Tibial nerve (tissue), 4 donors: ENCODE measurements around the gene DIP2C. TPM values are rescaled to one million over a fixed set of nuclear protein-coding genes. Genes with fewer than 3 reads are reported as not detected.

Experiments
- DNase-seq, 2 donors: peaks; one replicate each; pipeline ENCODE4 v3.0.0-alpha.2; 2019; ENCODE audit warnings: low spot score in 2 of 2
- H3K27ac ChIP-seq, 4 donors: fragments of 200-600 bp; sonication (generic) in 3 of 4; one replicate each; pipeline ENCODE4 v1.5.1; 2017 to 2019; ENCODE audit warnings: mild to moderate bottlenecking in 1 of 4
- H3K27me3 ChIP-seq, 2 donors: fragments of 200-600 bp; sonication (generic) in 1 of 2; one replicate each; pipeline versions ENCODE4 v1.5.1 to v1.6.0; 2017 to 2019
- H3K36me3 ChIP-seq, 3 donors: fragments of 200-600 bp; sonication (generic); one replicate each; pipeline ENCODE4 v1.5.1; 2018 to 2019
- H3K4me1 ChIP-seq, 4 donors: fragments of 200-600 bp; sonication (generic) in 3 of 4; one replicate each; pipeline ENCODE4 v1.5.1; 2017 to 2019
- H3K4me3 ChIP-seq, 4 donors: fragments of 200-600 bp; sonication (generic) in 3 of 4; one replicate each; pipeline ENCODE4 v1.5.1; 2017 to 2019; ENCODE audit warnings: mild to moderate bottlenecking in 1 of 4, moderate library complexity in 1 of 4
- H3K9me3 ChIP-seq, 4 donors: fragments of 200-600 bp; sonication (generic) in 3 of 4; one replicate each; pipeline ENCODE4 v1.5.1; 2017 to 2019
- CTCF ChIP-seq, 5 experiments: fragments of 200-600 bp in 3 of 5; fragments of 450-650 bp in 2 of 5; sonication (generic) in 3 of 5; IDR thresholded peaks; one replicate each; pipeline ENCODE4 v1.5.1; 2016 to 2019; ENCODE audit warnings: antibody characterized with exemption in 5 of 5, mild to moderate bottlenecking in 3 of 5, moderate library complexity in 2 of 5
- EP300 ChIP-seq, 2 donors: sonication (generic); formaldehyde crosslinking; IDR thresholded peaks; one replicate each; pipeline ENCODE4 v1.6.1; 2017; ENCODE audit warnings: antibody characterized with exemption in 2 of 2, mild to moderate bottlenecking in 1 of 2
- POLR2A ChIP-seq, 2 donors: fragments of 450-650 bp; IDR thresholded peaks; one replicate each; pipeline ENCODE4 v1.6.1; 2017; ENCODE audit warnings: antibody characterized with exemption in 2 of 2, mild to moderate bottlenecking in 2 of 2, moderate library complexity in 2 of 2
- WGBS, 2 donors: methylation state at CpG; one replicate each; pipeline ENCODE4 v1.1.5; 2018; 5-methylcytosine and 5-hydroxymethylcytosine counted together
- total RNA-seq, 4 donors: library from RNA; depleted of rRNA; stranded (reverse); fragments of >200 nt; gene quantifications; one replicate each; pipeline ENCODE4 v1.1.0, GENCODE V29; 2016

DIP2C gene
- total RNA-seq, 4 donors from 2014 or later = 31.4 to 46.5 (median 36.0) TPM

GRCh38 chr10:686155-686931, 3.1 kb downstream of the DIP2C start:
- H3K4me3 ChIP-seq = no peak overlapping the region
- H3K9me3 ChIP-seq = no peaks in the 10 kb centered on the region
- DNase-seq = no peak
- peak overlapping the region in 2 of 4 donors; percentile 96 to 98 for H3K27ac ChIP-seq
- no peak for TF ChIP-seq POLR2A (IDR thresholded peaks at IDR 0.05)
- TF ChIP-seq EP300 (IDR thresholded peaks at IDR 0.05) = no peak
- no peak for TF ChIP-seq CTCF (IDR thresholded peaks at IDR 0.05)
- H3K4me1 ChIP-seq = peaks cover 0 to 63% (median 25%) of the 10 kb centered on the region in 4 donors
- H3K27me3 ChIP-seq = no peaks in the 10 kb centered on the region
- no peaks in the 10 kb centered on the region for H3K36me3 ChIP-seq
- 88 to 89% methylated on average over 18 to 19 of the region's 19 CpGs for WGBS, 2 donors

- H3K27ac ChIP-seq = no peak overlapping the region
- no peaks in the 10 kb centered on the region for H3K27me3 ChIP-seq
- 84% methylated on average over 7 of the region's 7 CpGs for WGBS, 2 donors
- H3K9me3 ChIP-seq = no peaks in the 10 kb centered on the region
- H3K36me3 ChIP-seq = no peaks in the 10 kb centered on the region
- H3K4me3 ChIP-seq = no peak overlapping the region
- TF ChIP-seq EP300 (IDR thresholded peaks at IDR 0.05) (no peak), CTCF (IDR thresholded peaks at IDR 0.05) (no peak), POLR2A (IDR thresholded peaks at IDR 0.05) (no peak)
- DNase-seq = no peak
- peaks cover 0 to 59% (median 22%) of the 10 kb centered on the region in 4 donors for H3K4me1 ChIP-seq
Observed at GRCh38 chr10:685613-686012, 3.9 kb downstream of the DIP2C start.

- H3K27me3 ChIP-seq = no peaks in the 10 kb centered on the region
- no peak for TF ChIP-seq CTCF (IDR thresholded peaks at IDR 0.05)
- TF ChIP-seq EP300 (IDR thresholded peaks at IDR 0.05) = peak in 1 of 2 donors; percentile 26
- peak overlapping the region in 3 of 4 donors; percentile 12 to 81 (median 75) for H3K27ac ChIP-seq
- H3K9me3 ChIP-seq = no peaks in the 10 kb centered on the region
- peaks cover 0 to 63% (median 23%) of the 10 kb centered on the region in 4 donors for H3K4me1 ChIP-seq
- WGBS, 2 donors = 53 to 65% methylated on average over 23 of the region's 23 CpGs
- H3K4me3 ChIP-seq = peak overlapping the region in 1 of 4 donors; percentile 6
- no peak for DNase-seq
- H3K36me3 ChIP-seq = no peaks in the 10 kb centered on the region
Observed at GRCh38 chr10:683448-684071, 5.9 kb downstream of the DIP2C start.

DNA sequence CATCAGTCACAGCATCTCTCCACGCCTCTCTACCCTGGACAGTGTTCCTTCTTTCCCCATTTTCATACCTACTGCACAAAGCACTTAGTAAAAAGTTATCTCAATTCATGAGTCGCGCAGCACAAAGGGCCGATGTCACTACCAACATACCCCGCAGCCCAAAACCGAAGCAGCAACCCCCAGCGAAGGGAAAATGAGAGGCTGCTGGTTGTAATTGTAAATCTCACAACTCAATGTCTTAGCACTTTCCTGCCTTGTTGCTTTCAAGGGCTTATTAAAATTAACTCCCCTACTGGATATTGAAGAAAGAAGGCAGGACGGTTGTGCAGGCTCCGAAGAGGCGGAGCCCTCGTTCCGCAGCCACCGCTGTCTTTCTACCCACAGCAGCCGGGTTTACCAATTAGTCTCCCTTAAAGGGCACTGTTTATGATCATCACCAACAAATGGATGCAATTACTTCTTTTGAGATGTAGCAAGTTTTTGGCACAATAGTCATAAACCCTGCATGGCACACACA, 6.5 kb downstream of the DIP2C start:
- no peak for DNase-seq
- WGBS, 2 donors = 71 to 78% methylated on average over 14 of the region's 14 CpGs
- Histone ChIP-seq H3K27ac (peak overlapping the region in 3 of 4 donors; percentile 12 to 81 (median 75)), H3K9me3 (no peaks in the 10 kb centered on the region), H3K4me3 (no peak overlapping the region), H3K27me3 (no peaks in the 10 kb centered on the region), H3K36me3 (no peaks in the 10 kb centered on the region), H3K4me1 (peaks cover 0 to 64% (median 21%) of the 10 kb centered on the region in 4 donors)
- no peak for TF ChIP-seq POLR2A (IDR thresholded peaks at IDR 0.05)
- no peak for TF ChIP-seq EP300 (IDR thresholded peaks at IDR 0.05)
- TF ChIP-seq CTCF (IDR thresholded peaks at IDR 0.05) = no peak
